Large intestine (tissue), 3 donors: ENCODE results near the gene CCDC97. TPM values are rescaled to one million over a fixed set of nuclear protein-coding genes. Genes with fewer than 3 reads are reported as not detected.

Experiments
- DNase-seq, 2 donors: peaks; one replicate each; pipeline versions ENCODE4 v3.0.0 to v3.0.0-alpha.2; 2013
- H3K27ac ChIP-seq: one replicate; pipeline ENCODE4 v1.5.1; 2013; ENCODE audit warnings: low read length
- H3K27me3 ChIP-seq: 2 replicates; pipeline ENCODE4 v1.6.1; 2013; ENCODE audit warnings: low read length; ENCODE audit not compliant: control insufficient read depth, insufficient read depth
- H3K36me3 ChIP-seq: 2 replicates; pipeline ENCODE4 v1.6.1; 2013; ENCODE audit warnings: low read length; ENCODE audit not compliant: control insufficient read depth, insufficient read depth
- H3K4me1 ChIP-seq: one replicate; pipeline ENCODE4 v1.6.1; 2013; ENCODE audit warnings: low read length; ENCODE audit not compliant: control insufficient read depth, insufficient read depth
- H3K4me3 ChIP-seq: one replicate; pipeline ENCODE4 v1.5.1; 2013; ENCODE audit warnings: low read length
- H3K9me3 ChIP-seq: one replicate; pipeline ENCODE4 v1.6.1; 2013; ENCODE audit warnings: mild to moderate bottlenecking, low read depth, low read length, moderate library complexity; ENCODE audit not compliant: control insufficient read depth
- WGBS: methylation state at CpG from one replicate; pipeline ENCODE4 v1.1.5; 2013; ENCODE audit warnings: low lambda C conversion rate; ENCODE audit not compliant: insufficient coverage; 5-methylcytosine and 5-hydroxymethylcytosine counted together
- polyA plus RNA-seq: library from polyadenylated mRNA; unstranded; fragments of 120-200 nt; gene quantifications from one replicate; pipeline ENCODE4 v1.2.1, GENCODE V29; 2013

CCDC97 gene
- polyA plus RNA-seq, 1 donor: 24.9 TPM

- H3K4me1 ChIP-seq: peaks cover 40% of the 10 kb centered on the region
- peak overlapping the region; percentile 28 for H3K27ac ChIP-seq
- peaks cover 18% of the 10 kb centered on the region for H3K36me3 ChIP-seq
- H3K9me3 ChIP-seq: peaks cover 6% of the 10 kb centered on the region
- peaks cover 28% of the 10 kb centered on the region for H3K27me3 ChIP-seq
- DNase-seq: peak in 1 of 2 donors; percentile 48
- no CpG with 5 or more reads among the region's 30 CpGs for WGBS
- peak overlapping the region; percentile 21 for H3K4me3 ChIP-seq
These were observed 16.2 kb downstream of the CCDC97 start for GRCh38 chr19:41325947-41326706.

GRCh38 chr19:41327076-41327575 lies 17.2 kb downstream of the CCDC97 start:
- Histone ChIP-seq H3K9me3 (peaks cover 6% of the 10 kb centered on the region), H3K27me3 (peaks cover 38% of the 10 kb centered on the region), H3K36me3 (peaks cover 8% of the 10 kb centered on the region), H3K27ac (no peak overlapping the region), H3K4me1 (peaks cover 40% of the 10 kb centered on the region), H3K4me3 (peak overlapping the region; percentile 30)
- WGBS: no CpG with 5 or more reads among the region's 13 CpGs
- no peak for DNase-seq

- H3K4me3 ChIP-seq: peak overlapping the region; percentile 30
- DNase-seq: peak; percentile 62 to 75
- H3K4me1 ChIP-seq: peaks cover 40% of the 10 kb centered on the region
- H3K27me3 ChIP-seq: peaks cover 41% of the 10 kb centered on the region
- peaks cover 6% of the 10 kb centered on the region for H3K9me3 ChIP-seq
- H3K27ac ChIP-seq: no peak overlapping the region
- peaks cover 3% of the 10 kb centered on the region for H3K36me3 ChIP-seq
- WGBS: no CpG with 5 or more reads among the region's 33 CpGs
These were observed 17.7 kb downstream of the CCDC97 start for GRCh38 chr19:41327576-41328156.

GRCh38 chr19:41328157-41328841 lies 18.3 kb downstream of the CCDC97 start:
- Histone ChIP-seq H3K4me1 (peaks cover 35% of the 10 kb centered on the region), H3K36me3 (no peaks in the 10 kb centered on the region), H3K9me3 (peaks cover 6% of the 10 kb centered on the region), H3K27ac (no peak overlapping the region), H3K27me3 (peaks cover 41% of the 10 kb centered on the region), H3K4me3 (no peak overlapping the region)
- no peak for DNase-seq
- WGBS: no CpG with 5 or more reads among the region's 22 CpGs

- Histone ChIP-seq H3K27me3 (peaks cover 41% of the 10 kb centered on the region), H3K36me3 (no peaks in the 10 kb centered on the region), H3K9me3 (peaks cover 6% of the 10 kb centered on the region), H3K4me3 (no peak overlapping the region), H3K27ac (no peak overlapping the region), H3K4me1 (peaks cover 32% of the 10 kb centered on the region)
- no peak for DNase-seq
- no CpG with 5 or more reads among the region's 1 CpG for WGBS
These were observed 18.9 kb downstream of the CCDC97 start for GRCh38 chr19:41328842-41329225.

GRCh38 chr19:41330481-41330880 lies 20.5 kb downstream of the CCDC97 start:
- H3K4me1 ChIP-seq: peaks cover 24% of the 10 kb centered on the region
- no peak overlapping the region for H3K4me3 ChIP-seq
- no CpG with 5 or more reads among the region's 4 CpGs for WGBS
- peaks cover 6% of the 10 kb centered on the region for H3K9me3 ChIP-seq
- no peak overlapping the region for H3K27ac ChIP-seq
- H3K27me3 ChIP-seq: peaks cover 38% of the 10 kb centered on the region
- no peak for DNase-seq
- H3K36me3 ChIP-seq: no peaks in the 10 kb centered on the region

GRCh38 chr19:41330946-41331678 lies 21.1 kb downstream of the CCDC97 start:
- peaks cover 18% of the 10 kb centered on the region for H3K4me1 ChIP-seq
- H3K27me3 ChIP-seq: peaks cover 32% of the 10 kb centered on the region
- DNase-seq: no peak
- H3K27ac ChIP-seq: no peak overlapping the region
- H3K4me3 ChIP-seq: no peak overlapping the region
- no peaks in the 10 kb centered on the region for H3K36me3 ChIP-seq
- WGBS: 20% methylated on average over 1 of the region's 47 CpGs
- no peaks in the 10 kb centered on the region for H3K9me3 ChIP-seq

- 93% methylated on average over 3 of the region's 16 CpGs for WGBS
- Histone ChIP-seq H3K9me3 (no peaks in the 10 kb centered on the region), H3K36me3 (no peaks in the 10 kb centered on the region), H3K4me3 (no peak overlapping the region), H3K4me1 (peaks cover 12% of the 10 kb centered on the region), H3K27ac (no peak overlapping the region), H3K27me3 (peaks cover 23% of the 10 kb centered on the region)
- DNase-seq: no peak
These were observed 22.0 kb downstream of the CCDC97 start for GRCh38 chr19:41332000-41332399.

GRCh38 chr19:41332468-41332867 lies 22.5 kb downstream of the CCDC97 start:
- Histone ChIP-seq H3K27me3 (peaks cover 19% of the 10 kb centered on the region), H3K4me1 (peaks cover 8% of the 10 kb centered on the region), H3K36me3 (no peaks in the 10 kb centered on the region), H3K9me3 (no peaks in the 10 kb centered on the region), H3K27ac (no peak overlapping the region), H3K4me3 (no peak overlapping the region)
- DNase-seq: no peak
- WGBS: no CpG with 5 or more reads among the region's 5 CpGs

- Histone ChIP-seq H3K27me3 (peaks cover 15% of the 10 kb centered on the region), H3K27ac (no peak overlapping the region), H3K4me1 (no peaks in the 10 kb centered on the region), H3K36me3 (no peaks in the 10 kb centered on the region), H3K9me3 (no peaks in the 10 kb centered on the region), H3K4me3 (no peak overlapping the region)
- no peak for DNase-seq
- WGBS: no CpG with 5 or more reads among the region's 5 CpGs
These were observed 24.8 kb downstream of the CCDC97 start for GRCh38 chr19:41334793-41335192.
